Aorta (tissue), 5 donors: Measurements from ENCODE around the gene INTS7. TPM values are rescaled to one million over a fixed set of nuclear protein-coding genes. Genes with fewer than 3 reads are reported as not detected.

Experiments used
- ATAC-seq: fragments of 200-7000 bp; cut with Tn5 transposase; one replicate; pipeline ENCODE4 v1.9.1; 2022; ENCODE audit warnings: moderate library complexity; ENCODE audit not compliant: low FRiP score
- DNase-seq, 2 donors: peaks; one replicate each; pipeline ENCODE4 v3.0.0-alpha.2; 2020
- H3K27ac ChIP-seq, 2 donors: one replicate each; pipeline ENCODE4 v1.5.1; 2013; ENCODE audit warnings: low read length in 2 of 2, mild to moderate bottlenecking in 2 of 2, moderate library complexity in 2 of 2, control low read depth in 1 of 2, inconsistent platforms in 1 of 2, low read depth in 1 of 2
- H3K27me3 ChIP-seq, 2 donors: one replicate each; pipeline ENCODE4 v1.6.1; 2013; ENCODE audit warnings: control low read depth in 1 of 2, low read length in 1 of 2, mild to moderate bottlenecking in 1 of 2, moderate library complexity in 1 of 2; ENCODE audit not compliant: insufficient read depth in 2 of 2, control insufficient read depth in 1 of 2
- H3K36me3 ChIP-seq, 2 donors: one replicate each; pipeline ENCODE4 v1.6.1; 2013; ENCODE audit warnings: control low read depth in 1 of 2, low read length in 1 of 2, mild to moderate bottlenecking in 1 of 2; ENCODE audit not compliant: insufficient read depth in 2 of 2, control insufficient read depth in 1 of 2
- H3K4me1 ChIP-seq, 2 donors: one replicate each; pipeline ENCODE4 v1.6.1; 2013; ENCODE audit warnings: low read length in 2 of 2, control low read depth in 1 of 2, mild to moderate bottlenecking in 1 of 2, moderate library complexity in 1 of 2; ENCODE audit not compliant: insufficient read depth in 2 of 2, control insufficient read depth in 1 of 2
- H3K4me3 ChIP-seq, 2 donors: one replicate each; pipeline ENCODE4 v1.5.1; 2013; ENCODE audit warnings: low read length in 2 of 2, control low read depth in 1 of 2, mild to moderate bottlenecking in 1 of 2
- H3K9me3 ChIP-seq: one replicate; pipeline ENCODE4 v1.6.1; 2013; ENCODE audit warnings: mild to moderate bottlenecking, low read length; ENCODE audit not compliant: control insufficient read depth
- WGBS, 2 donors: extraction: QIAGEN DNeasy Blood & Tissue Kit; methylation state at CpG; one replicate each; pipeline ENCODE4 v1.1.7; 2013; 5-methylcytosine and 5-hydroxymethylcytosine counted together
- intact Hi-C, 2 donors: fragments of 100-400 bp; cut with DNase I; formaldehyde crosslinking; loops; one replicate each; pipeline versions ENCODE4 v1.14.2 to v1.15.0; 2022
- polyA plus RNA-seq, 2 donors: library from polyadenylated mRNA; stranded (reverse); fragments of 200-250 nt; gene quantifications; one replicate each; pipeline ENCODE4 v1.2.3, GENCODE V29; 2013
- total RNA-seq, 2 donors: library from RNA; stranded (reverse); fragmentation: NEBNext Ultra II Directional; extraction: Animal tissue kit (Norgen Biotek cat#: 25700); gene quantifications; one replicate each; pipeline ENCODE4 v1.2.1, GENCODE V29; 2021
- donor health status: healthy with polysubstance abuse.
- donor health status: Bipolar disorder and iron deficiency.
- donor health status: DM: no; HTN: no; CAD: no.
- donor health status: DM: no; HTN: no; CAD: no.
- donor health status: DM: yes; HTN: yes; CAD: no.

INTS7 gene
- total and polyA plus RNA-seq, 4 donors: 3.8 to 9.4 (median 5.7) TPM

GRCh38 chr1:211935448-211935970, 99.8 kb downstream of the INTS7 start:
- intact Hi-C loops: no loop called here
- H3K36me3 ChIP-seq: no peaks in the 10 kb centered on the region
- H3K4me1 ChIP-seq: peaks cover 0 to 2% of the 10 kb centered on the region in 2 donors
- ATAC-seq: no peak
- no peaks in the 10 kb centered on the region for H3K9me3 ChIP-seq
- no peaks in the 10 kb centered on the region for H3K27me3 ChIP-seq
- no peak overlapping the region for H3K4me3 ChIP-seq
- H3K27ac ChIP-seq: no peak overlapping the region
- WGBS, 2 donors: 51 to 54% methylated on average over 6 of the region's 6 CpGs
- DNase-seq: no peak

- Histone ChIP-seq H3K36me3 (no peaks in the 10 kb centered on the region), H3K27ac (no peak overlapping the region), H3K4me3 (no peak overlapping the region), H3K9me3 (no peaks in the 10 kb centered on the region), H3K27me3 (no peaks in the 10 kb centered on the region), H3K4me1 (peaks cover 0 to under 1% of the 10 kb centered on the region in 2 donors)
- WGBS, 2 donors: 65 to 68% methylated on average over 7 of the region's 7 CpGs
- DNase-seq (no peak), ATAC-seq (no peak)
- intact Hi-C loops: no loop called here
These were observed 101.2 kb downstream of the INTS7 start for GRCh38 chr1:211933946-211934714.

- no peak overlapping the region for H3K27ac ChIP-seq
- no peak overlapping the region for H3K4me3 ChIP-seq
- H3K27me3 ChIP-seq: no peaks in the 10 kb centered on the region
- intact Hi-C loops: no loop called here
- no peaks in the 10 kb centered on the region for H3K36me3 ChIP-seq
- H3K9me3 ChIP-seq: no peaks in the 10 kb centered on the region
- H3K4me1 ChIP-seq: no peaks in the 10 kb centered on the region
- no peak for DNase-seq
- ATAC-seq: no peak
These were observed 102.5 kb downstream of the INTS7 start for GRCh38 chr1:211932933-211933254.

GRCh38 chr1:211932231-211932932, 103.0 kb downstream of the INTS7 start:
- no peak overlapping the region for H3K4me3 ChIP-seq
- H3K4me1 ChIP-seq: no peaks in the 10 kb centered on the region
- no peaks in the 10 kb centered on the region for H3K27me3 ChIP-seq
- DNase-seq: no peak
- intact Hi-C loops: no loop called here
- H3K36me3 ChIP-seq: no peaks in the 10 kb centered on the region
- no peak overlapping the region for H3K27ac ChIP-seq
- no peaks in the 10 kb centered on the region for H3K9me3 ChIP-seq
- WGBS, 2 donors: 61% methylated on average over 9 of the region's 9 CpGs
- ATAC-seq: no peak

GRCh38 chr1:211929683-211930082, 105.7 kb downstream of the INTS7 start:
- intact Hi-C loops: no loop called here
- ATAC-seq (no peak), DNase-seq (no peak)
- no peaks in the 10 kb centered on the region for H3K27me3 ChIP-seq
- H3K4me3 ChIP-seq: no peak overlapping the region
- H3K9me3 ChIP-seq: no peaks in the 10 kb centered on the region
- H3K4me1 ChIP-seq: no peaks in the 10 kb centered on the region
- WGBS, 2 donors: 78 to 88% methylated on average over 2 of the region's 2 CpGs
- H3K27ac ChIP-seq: no peak overlapping the region
- H3K36me3 ChIP-seq: no peaks in the 10 kb centered on the region

- no peak overlapping the region for H3K4me3 ChIP-seq
- no peaks in the 10 kb centered on the region for H3K4me1 ChIP-seq
- intact Hi-C loops: no loop called here
- no peaks in the 10 kb centered on the region for H3K9me3 ChIP-seq
- DNase-seq (no peak), ATAC-seq (no peak)
- no peaks in the 10 kb centered on the region for H3K36me3 ChIP-seq
- 73 to 81% methylated on average over 9 of the region's 9 CpGs for WGBS, 2 donors
- no peaks in the 10 kb centered on the region for H3K27me3 ChIP-seq
- no peak overlapping the region for H3K27ac ChIP-seq
These were observed 106.2 kb downstream of the INTS7 start for GRCh38 chr1:211928993-211929637.

GRCh38 chr1:211928290-211928801, 107.0 kb downstream of the INTS7 start:
- H3K4me3 ChIP-seq: no peak overlapping the region
- no peaks in the 10 kb centered on the region for H3K36me3 ChIP-seq
- intact Hi-C loops: no loop called here
- H3K27ac ChIP-seq: no peak overlapping the region
- no peak for DNase-seq
- H3K27me3 ChIP-seq: no peaks in the 10 kb centered on the region
- ATAC-seq: no peak
- H3K9me3 ChIP-seq: no peaks in the 10 kb centered on the region
- WGBS, 2 donors: 95 to 97% methylated on average over 1 of the region's 1 CpG
- no peaks in the 10 kb centered on the region for H3K4me1 ChIP-seq

GRCh38 chr1:211925016-211925415, 110.3 kb downstream of the INTS7 start:
- no peak for DNase-seq
- 39 to 46% methylated on average over 7 of the region's 7 CpGs for WGBS, 2 donors
- H3K4me1 ChIP-seq: no peaks in the 10 kb centered on the region
- no peaks in the 10 kb centered on the region for H3K36me3 ChIP-seq
- no peak overlapping the region for H3K4me3 ChIP-seq
- no peaks in the 10 kb centered on the region for H3K9me3 ChIP-seq
- no peaks in the 10 kb centered on the region for H3K27me3 ChIP-seq
- intact Hi-C loops: no loop called here
- ATAC-seq: no peak
- no peak overlapping the region for H3K27ac ChIP-seq
